OCI-LY7 (cell line): ENCODE measurements around the gene CACNA2D1. TPM values are rescaled to one million over a fixed set of nuclear protein-coding genes. Genes with fewer than 3 reads are reported as not detected.

Experiments
- BruUV-seq: library from RNA; stranded (reverse); fragments of 400-500 nt; replicated peaks from 2 replicates; lab custom pipeline; 2021; lab: Mats Ljungman, UMichigan
- CTCF ChIA-PET: fragments of 300-600 bp; sonication (Branson Sonifier 250); formaldehyde crosslinking; loops from one replicate; lab custom pipeline; 2022; ENCODE audit warnings: antibody characterized with exemption; ENCODE audit not compliant: unreplicated experiment; lab: Charles Lee
- POLR2A ChIA-PET: fragments of 300-600 bp; sonication (Branson Sonifier 250); formaldehyde crosslinking; loops from one replicate; lab custom pipeline; 2022; ENCODE audit warnings: antibody characterized with exemption; lab: Charles Lee
- DNase-seq: peaks from one replicate; pipeline ENCODE4 v3.0.0-alpha.2; 2015; ENCODE audit warnings: low spot score
- H2AFZ ChIP-seq: fragments of 200-600 bp; sonication (generic), shearing (Covaris generic); 2 replicates; pipeline ENCODE4 v1.6.1; 2014; ENCODE audit warnings: mild to moderate bottlenecking, antibody characterized with exemption, low read length, moderate library complexity
- H3K27ac ChIP-seq: fragments of 200-600 bp; sonication (generic); 2 replicates; pipeline ENCODE4 v1.5.1; 2014; ENCODE audit warnings: mixed run types, low read depth, mild to moderate bottlenecking, moderate library complexity, low read length, inconsistent platforms; ENCODE audit not compliant: poor library complexity, severe bottlenecking
- H3K36me3 ChIP-seq: fragments of 200-600 bp; sonication (generic); 2 replicates; pipeline ENCODE4 v1.6.1; 2014; ENCODE audit warnings: mild to moderate bottlenecking, antibody characterized with exemption, low read length, moderate library complexity, mixed read lengths; ENCODE audit not compliant: insufficient read depth
- H3K4me1 ChIP-seq: fragments of 200-600 bp; sonication (generic); 2 replicates; pipeline ENCODE4 v1.5.1; 2014; ENCODE audit warnings: mild to moderate bottlenecking, low read length; ENCODE audit not compliant: insufficient read depth, poor library complexity, severe bottlenecking
- H3K4me2 ChIP-seq: fragments of 200-600 bp; sonication (generic); 2 replicates; pipeline ENCODE4 v1.6.1; 2014; ENCODE audit warnings: mild to moderate bottlenecking, low read length
- H3K4me3 ChIP-seq: fragments of 200-600 bp; sonication (generic); 2 replicates; pipeline ENCODE4 v1.5.1; 2014; ENCODE audit warnings: mild to moderate bottlenecking, low read depth, low read length; ENCODE audit not compliant: poor library complexity, severe bottlenecking
- H3K79me2 ChIP-seq: fragments of 200-600 bp; sonication (generic); 2 replicates; pipeline ENCODE4 v1.6.1; 2016; ENCODE audit warnings: low read depth, mild to moderate bottlenecking, low read length, moderate library complexity, mixed read lengths; ENCODE audit not compliant: insufficient read depth
- H3K9me2 ChIP-seq: fragments of 200-600 bp; sonication (generic); 2 replicates; pipeline ENCODE4 v1.6.1; 2016; ENCODE audit warnings: mild to moderate bottlenecking, low read length, mixed read lengths; ENCODE audit not compliant: insufficient read depth
- H3K9me3 ChIP-seq: fragments of 200-600 bp; sonication (generic); 2 replicates; pipeline ENCODE4 v1.6.1; 2014; ENCODE audit warnings: mild to moderate bottlenecking, mixed run types, low read length, mixed read lengths
- H4K20me1 ChIP-seq: fragments of 200-600 bp; sonication (generic); 2 replicates; pipeline ENCODE4 v1.6.1; 2014; ENCODE audit warnings: mild to moderate bottlenecking, antibody characterized with exemption, low read length, moderate library complexity, mixed read lengths; ENCODE audit not compliant: insufficient read depth
- CTCF ChIP-seq: fragments of 200-600 bp; sonication (generic); conservative IDR thresholded peaks from 2 replicates; pipeline ENCODE4 v1.5.1; 2014; ENCODE audit warnings: mild to moderate bottlenecking, antibody characterized with exemption, low read length, moderate library complexity, mixed read lengths
- EZH2phosphoT487 ChIP-seq: fragments of 200-600 bp; sonication (generic); IDR thresholded peaks from 2 replicates; pipeline ENCODE4 v1.6.1; 2018; ENCODE audit warnings: low read depth, borderline replicate concordance, mild to moderate bottlenecking, mixed run types, antibody characterized with exemption, low read length, moderate library complexity, mixed read lengths
- intact Hi-C: fragments of 100-400 bp; cut with micrococcal nuclease; formaldehyde crosslinking; loops from one replicate; pipeline ENCODE4 v1.10.0; 2022; ENCODE audit not compliant: unreplicated experiment
- total RNA-seq, 2 experiments: library from RNA; depleted of rRNA in 1 of 2; stranded (reverse); fragments of >200 nt in 1 of 2; shearing (Covaris generic) in 1 of 2; gene quantifications; 2 replicates each; pipeline ENCODE4 v1.2.3, GENCODE V29; 2014 to 2022

Gene CACNA2D1
- total RNA-seq, 2 experiments from 2014 or later = not detected

DNA sequence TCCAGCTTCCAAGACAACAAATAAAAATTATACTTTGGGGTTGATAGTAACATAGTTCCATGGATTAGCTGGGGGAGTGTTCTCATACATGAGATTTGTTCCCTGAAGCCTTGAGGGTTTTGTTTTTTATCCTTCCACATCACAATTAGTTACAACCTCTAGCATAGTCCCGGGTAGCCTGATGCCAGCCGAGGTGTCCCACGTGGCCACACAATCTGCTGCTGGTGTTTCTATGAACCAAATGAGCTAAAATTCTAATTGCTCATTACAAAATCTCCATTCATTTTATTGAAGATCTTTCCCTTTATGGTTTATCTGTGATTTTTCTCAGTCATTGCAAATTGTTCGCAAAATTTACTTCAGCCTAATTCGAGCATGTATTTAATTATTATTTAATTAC lies 84.7 kb downstream of the CACNA2D1 start:
- POLR2A ChIA-PET = interaction anchor here (0.6 to 1.0 kb wide), 4 partner anchors 9 to 685 kb away, joined by 3 to 4 read pairs (median 3); no protein-coding TSS in a partner anchor
- DNase-seq = no peak
- H3K79me2 ChIP-seq = no peaks in the 10 kb centered on the region
- no peaks in the 10 kb centered on the region for H3K36me3 ChIP-seq
- H4K20me1 ChIP-seq = no peaks in the 10 kb centered on the region
- intact Hi-C loops = no loop called here
- CTCF ChIA-PET = no interaction called here
- no peaks in the 10 kb centered on the region for H3K9me2 ChIP-seq
- H3K9me3 ChIP-seq = no peaks in the 10 kb centered on the region
- TF ChIP-seq EZH2phosphoT487 (no peak), CTCF (no peak)
- no TSS peak for BruUV-seq
- no peaks in the 10 kb centered on the region for H3K4me1 ChIP-seq
- no peak overlapping the region for H3K4me3 ChIP-seq
- H3K27ac ChIP-seq = no peak overlapping the region
- H3K4me2 ChIP-seq = no peak overlapping the region
- no peak overlapping the region for H2AFZ ChIP-seq

DNA sequence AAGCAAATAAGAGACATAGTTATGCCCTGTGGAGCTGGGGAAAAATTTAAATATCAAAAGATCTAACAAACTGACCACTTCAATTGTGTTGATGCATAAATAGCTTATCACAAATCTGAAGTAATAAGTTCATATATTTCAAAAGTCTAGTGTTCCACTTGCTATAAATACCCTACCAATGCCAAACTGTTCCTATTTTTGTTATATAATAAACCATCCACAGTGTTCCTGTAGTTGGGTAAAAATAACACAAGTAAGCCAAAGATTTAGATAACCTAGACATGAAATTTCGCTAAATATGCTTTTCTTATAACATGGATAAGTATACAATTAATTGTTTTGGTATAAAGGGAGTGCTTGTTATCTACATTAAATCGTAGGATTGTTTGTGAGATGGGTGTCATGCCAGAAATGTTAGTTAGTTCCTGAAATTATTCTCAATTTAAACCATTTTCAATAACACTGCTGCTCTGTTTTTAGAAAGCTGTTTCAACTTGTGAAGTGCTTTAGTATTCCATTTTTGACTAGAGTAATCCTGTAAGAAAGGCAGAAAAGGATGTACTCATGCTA lies 85.5 kb downstream of the CACNA2D1 start:
- intact Hi-C loops = no loop called here
- CTCF ChIA-PET = no interaction called here
- Histone ChIP-seq H3K79me2 (no peaks in the 10 kb centered on the region), H3K4me1 (no peaks in the 10 kb centered on the region), H3K36me3 (no peaks in the 10 kb centered on the region), H3K9me3 (no peaks in the 10 kb centered on the region), H3K4me3 (no peak overlapping the region), H4K20me1 (no peaks in the 10 kb centered on the region), H3K9me2 (no peaks in the 10 kb centered on the region), H2AFZ (no peak overlapping the region), H3K27ac (no peak overlapping the region), H3K4me2 (no peak overlapping the region)
- no peak for TF ChIP-seq EZH2phosphoT487
- no peak for TF ChIP-seq CTCF
- POLR2A ChIA-PET = interaction anchor here (0.6 to 0.8 kb wide), 2 partner anchors 8 to 52 kb away, joined by 3 to 4 read pairs; no protein-coding TSS in a partner anchor
- DNase-seq = no peak
- BruUV-seq = no TSS peak

GRCh38 chr7:82348251-82348650 lies 95.3 kb downstream of the CACNA2D1 start:
- H3K4me3 ChIP-seq = no peak overlapping the region
- no peaks in the 10 kb centered on the region for H3K9me3 ChIP-seq
- ChIA-PET POLR2A (no interaction called here), CTCF (no interaction called here)
- no TSS peak for BruUV-seq
- no peaks in the 10 kb centered on the region for H3K36me3 ChIP-seq
- no peaks in the 10 kb centered on the region for H3K4me1 ChIP-seq
- H3K4me2 ChIP-seq = no peak overlapping the region
- no peak for DNase-seq
- H3K9me2 ChIP-seq = no peaks in the 10 kb centered on the region
- TF ChIP-seq CTCF = no peak
- no peak for TF ChIP-seq EZH2phosphoT487
- H3K27ac ChIP-seq = no peak overlapping the region
- no peaks in the 10 kb centered on the region for H3K79me2 ChIP-seq
- no peak overlapping the region for H2AFZ ChIP-seq
- intact Hi-C loops = no loop called here
- H4K20me1 ChIP-seq = no peaks in the 10 kb centered on the region
